BJ (cell line): ENCODE measurements around the gene ANO1. TPM values are rescaled to one million over a fixed set of nuclear protein-coding genes. Genes with fewer than 3 reads are reported as not detected.

Source experiments
- CTCF ChIA-PET: fragments of 350-600 bp; formaldehyde crosslinking; extraction: SDS; loops from one replicate; lab custom pipeline; 2021; ENCODE audit warnings: antibody characterized with exemption, inconsistent platforms; lab: Yijun Ruan, JAX
- POLR2A ChIA-PET: fragments of 300-600 bp; sonication (Branson Sonifier 250); formaldehyde crosslinking; extraction: SDS; loops from one replicate; lab custom pipeline; 2021; ENCODE audit warnings: antibody characterized with exemption; lab: Charles Lee
- DNase-seq: peaks from one replicate; pipeline ENCODE4 v3.0.0-alpha.2; 2011; ENCODE audit warnings: low read depth
- H3K27me3 ChIP-seq: 2 replicates; pipeline ENCODE4 v1.6.0; 2011; ENCODE audit warnings: low read length; ENCODE audit not compliant: control insufficient read depth, insufficient read depth
- H3K36me3 ChIP-seq: 2 replicates; pipeline ENCODE4 v1.5.1; 2011; ENCODE audit warnings: low read length; ENCODE audit not compliant: control insufficient read depth, insufficient read depth
- H3K4me3 ChIP-seq: 2 replicates; pipeline ENCODE4 v1.5.1; 2011; ENCODE audit warnings: low read depth, mild to moderate bottlenecking, control low read depth, low read length
- polyA plus RNA-seq: library from polyadenylated mRNA; depleted of rRNA; stranded (reverse); fragments of >200 nt; gene quantifications from 2 replicates; pipeline ENCODE4 v1.2.3, GENCODE V29; 2011
- TF ChIP-seq, protein P1 (sequence below): IDR thresholded peaks from 2 replicates; pipeline ENCODE4 v1.5.1; 2011; ENCODE audit warnings: low read depth, mild to moderate bottlenecking, control low read depth, inconsistent platforms, low read length, moderate library complexity; ENCODE audit not compliant: insufficient read depth

The ANO1 gene
- polyA plus RNA-seq, 1 experiment = 0.10 TPM

- H3K4me3 ChIP-seq = no peak overlapping the region
- peaks cover 8% of the 10 kb centered on the region for H3K27me3 ChIP-seq
- TF ChIP-seq, protein P1, sequence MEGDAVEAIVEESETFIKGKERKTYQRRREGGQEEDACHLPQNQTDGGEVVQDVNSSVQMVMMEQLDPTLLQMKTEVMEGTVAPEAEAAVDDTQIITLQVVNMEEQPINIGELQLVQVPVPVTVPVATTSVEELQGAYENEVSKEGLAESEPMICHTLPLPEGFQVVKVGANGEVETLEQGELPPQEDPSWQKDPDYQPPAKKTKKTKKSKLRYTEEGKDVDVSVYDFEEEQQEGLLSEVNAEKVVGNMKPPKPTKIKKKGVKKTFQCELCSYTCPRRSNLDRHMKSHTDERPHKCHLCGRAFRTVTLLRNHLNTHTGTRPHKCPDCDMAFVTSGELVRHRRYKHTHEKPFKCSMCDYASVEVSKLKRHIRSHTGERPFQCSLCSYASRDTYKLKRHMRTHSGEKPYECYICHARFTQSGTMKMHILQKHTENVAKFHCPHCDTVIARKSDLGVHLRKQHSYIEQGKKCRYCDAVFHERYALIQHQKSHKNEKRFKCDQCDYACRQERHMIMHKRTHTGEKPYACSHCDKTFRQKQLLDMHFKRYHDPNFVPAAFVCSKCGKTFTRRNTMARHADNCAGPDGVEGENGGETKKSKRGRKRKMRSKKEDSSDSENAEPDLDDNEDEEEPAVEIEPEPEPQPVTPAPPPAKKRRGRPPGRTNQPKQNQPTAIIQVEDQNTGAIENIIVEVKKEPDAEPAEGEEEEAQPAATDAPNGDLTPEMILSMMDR = no peak
- H3K36me3 ChIP-seq = no peaks in the 10 kb centered on the region
- ChIA-PET CTCF (interaction anchor here (0.6 kb wide), 1 partner anchor 14 kb away, joined by 3 read pairs; no protein-coding TSS in a partner anchor), POLR2A (no interaction called here)
- DNase-seq = no peak
These were observed 11.5 kb downstream of the ANO1 start for GRCh38 chr11:70089631-70090030.

GRCh38 chr11:70090961-70091381 lies 12.9 kb downstream of the ANO1 start:
- ChIA-PET CTCF (interaction anchor here (0.6 to 0.7 kb wide), 2 partner anchors 20 to 1185 kb away, joined by 3 to 5 read pairs; no protein-coding TSS in a partner anchor), POLR2A (interaction anchor here (0.6 to 0.8 kb wide), 2 partner anchors 33 to 51 kb away, joined by 3 to 4 read pairs; no protein-coding TSS in a partner anchor)
- Histone ChIP-seq H3K4me3 (no peak overlapping the region), H3K36me3 (no peaks in the 10 kb centered on the region), H3K27me3 (peaks cover 10% of the 10 kb centered on the region)
- TF ChIP-seq, protein P1 = no peak
- no peak for DNase-seq

- Histone ChIP-seq H3K27me3 (peaks cover 10% of the 10 kb centered on the region), H3K36me3 (no peaks in the 10 kb centered on the region), H3K4me3 (no peak overlapping the region)
- no peak for DNase-seq
- ChIA-PET CTCF (no interaction called here), POLR2A (no interaction called here)
- TF ChIP-seq, protein P1 = no peak
These were observed 13.5 kb downstream of the ANO1 start for GRCh38 chr11:70091638-70092037.

DNA sequence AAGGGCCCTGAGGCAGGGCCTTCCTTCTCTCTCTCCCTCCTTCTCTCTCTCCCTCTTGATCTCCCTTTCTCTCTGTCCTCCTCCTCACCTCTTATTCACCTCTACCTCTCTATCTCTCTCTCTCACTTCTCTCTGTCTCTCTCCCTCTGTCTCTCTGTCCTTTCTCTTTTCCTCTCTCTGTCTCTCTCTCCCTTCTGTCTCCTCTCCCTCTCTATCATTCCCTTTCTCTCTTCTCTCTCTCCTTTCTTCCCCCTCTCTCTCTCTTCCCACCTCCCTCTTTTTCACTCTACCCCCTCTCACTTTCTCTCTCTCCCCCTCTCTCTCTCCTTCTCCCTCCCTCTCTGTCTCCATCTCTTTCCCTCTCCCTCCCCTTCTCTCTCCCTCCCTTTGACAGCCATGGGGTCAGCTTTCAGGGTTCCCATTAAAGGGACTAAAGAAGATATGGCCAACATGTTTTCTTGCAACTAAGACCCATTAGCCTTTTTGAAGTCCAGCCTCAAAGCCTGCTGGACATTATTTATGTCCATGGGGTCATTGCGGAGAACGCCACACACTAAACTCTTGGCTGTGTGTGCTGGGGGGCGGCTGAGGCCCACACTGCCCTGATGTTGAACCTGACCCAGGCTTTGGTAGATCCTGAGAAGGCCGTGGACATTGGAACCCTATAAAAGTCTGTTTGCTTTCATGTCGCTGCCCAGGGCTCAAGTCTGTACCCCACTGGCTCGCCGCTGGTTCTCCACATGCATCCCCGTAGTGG lies 15.0 kb downstream of the ANO1 start:
- H3K27me3 ChIP-seq = peaks cover 11% of the 10 kb centered on the region

More for the DNA sequence above, 15.0 kb downstream of the ANO1 start:
- ChIA-PET CTCF (no interaction called here), POLR2A (no interaction called here)
- TF ChIP-seq, protein P1 = no peak
- H3K36me3 ChIP-seq = no peaks in the 10 kb centered on the region
- no peak for DNase-seq
- H3K4me3 ChIP-seq = no peak overlapping the region
